Neuron (in vitro differentiated cells): ENCODE results near the gene AP1M2.
A peak's percentile ranks its signal among the peaks of the same experiment; 100 is the strongest.

Source experiments
- H2AFZ ChIP-seq: one replicate; pipeline ENCODE4 v1.6.1; 2013; ENCODE audit warnings: low read depth, mild to moderate bottlenecking, inconsistent platforms, low read length, moderate library complexity
- H3K27me3 ChIP-seq: one replicate; pipeline ENCODE4 v1.6.1; 2013; ENCODE audit warnings: low read length; ENCODE audit not compliant: insufficient read depth
- H3K36me3 ChIP-seq: one replicate; pipeline ENCODE4 v1.6.1; 2013; ENCODE audit warnings: low read length; ENCODE audit not compliant: insufficient read depth
- H3K4me1 ChIP-seq: one replicate; pipeline ENCODE4 v1.6.1; 2013; ENCODE audit warnings: low read length; ENCODE audit not compliant: insufficient read depth
- H3K4me3 ChIP-seq: 2 replicates; pipeline ENCODE4 v1.5.1; 2013; ENCODE audit warnings: mild to moderate bottlenecking, low read length, moderate library complexity
- H3K9me3 ChIP-seq: one replicate; pipeline ENCODE4 v1.6.1; 2013; ENCODE audit warnings: low read length

Gene AP1M2

GRCh38 chr19:10566658-10567410 lies 20.3 kb downstream of the AP1M2 start:
- Histone ChIP-seq H3K36me3 (peaks cover 5% of the 10 kb centered on the region), H2AFZ (no peak overlapping the region), H3K9me3 (no peaks in the 10 kb centered on the region), H3K4me1 (peaks cover 31% of the 10 kb centered on the region), H3K27me3 (no peaks in the 10 kb centered on the region), H3K4me3 (peak overlapping the region; percentile 87)

- Histone ChIP-seq H2AFZ (no peak overlapping the region), H3K27me3 (no peaks in the 10 kb centered on the region), H3K4me3 (peak overlapping the region; percentile 62), H3K36me3 (peaks cover 5% of the 10 kb centered on the region), H3K9me3 (no peaks in the 10 kb centered on the region), H3K4me1 (peaks cover 31% of the 10 kb centered on the region)
Observed at GRCh38 chr19:10566408-10566657, 20.8 kb downstream of the AP1M2 start.

- Histone ChIP-seq H3K4me1 (peaks cover 31% of the 10 kb centered on the region), H3K4me3 (peak within 1 kb of the TSS; percentile 62), H2AFZ (peak within 1 kb of the TSS; percentile 15), H3K9me3 (no peaks in the 10 kb centered on the region), H3K36me3 (peaks cover 8% of the 10 kb centered on the region), H3K27me3 (no peaks in the 10 kb centered on the region)
Observed at GRCh38 chr19:10565567-10566407, 21.3 kb downstream of the AP1M2 start, which contains the start of gene KRI1. Gene KRI1 (minus strand): TSS chr19:10566010. CDS start chr19:10565999, 11 bp downstream.

GRCh38 chr19:10565028-10565566 lies 22.0 kb downstream of the AP1M2 start:
- H3K36me3 ChIP-seq, result peaks cover 14% of the 10 kb centered on the region

GRCh38 chr19:10562609-10563008 lies 24.5 kb downstream of the AP1M2 start:
- Histone ChIP-seq H3K4me3 (no peak overlapping the region), H2AFZ (no peak overlapping the region), H3K4me1 (peaks cover 23% of the 10 kb centered on the region), H3K36me3 (peaks cover 31% of the 10 kb centered on the region), H3K27me3 (no peaks in the 10 kb centered on the region), H3K9me3 (no peaks in the 10 kb centered on the region)

More at GRCh38 chr19:10565028-10565566, 22.0 kb downstream of the AP1M2 start:
- peaks cover 31% of the 10 kb centered on the region for H3K4me1 ChIP-seq
- H2AFZ ChIP-seq, result peak overlapping the region; percentile 15
- peak overlapping the region; percentile 62 for H3K4me3 ChIP-seq
- no peaks in the 10 kb centered on the region for H3K27me3 ChIP-seq
- H3K9me3 ChIP-seq, result no peaks in the 10 kb centered on the region

- Histone ChIP-seq H3K4me3 (no peak overlapping the region), H3K9me3 (no peaks in the 10 kb centered on the region), H3K27me3 (no peaks in the 10 kb centered on the region), H2AFZ (no peak overlapping the region), H3K36me3 (peaks cover 49% of the 10 kb centered on the region), H3K4me1 (peaks cover 4% of the 10 kb centered on the region)
Observed at GRCh38 chr19:10560154-10560553, 27.0 kb downstream of the AP1M2 start.

GRCh38 chr19:10557603-10558197 lies 29.4 kb downstream of the AP1M2 start:
- Histone ChIP-seq H3K9me3 (no peaks in the 10 kb centered on the region), H2AFZ (no peak overlapping the region), H3K4me3 (no peak overlapping the region), H3K27me3 (no peaks in the 10 kb centered on the region), H3K4me1 (no peaks in the 10 kb centered on the region), H3K36me3 (peaks cover 73% of the 10 kb centered on the region)

- Histone ChIP-seq H3K36me3 (peaks cover 77% of the 10 kb centered on the region), H3K4me1 (no peaks in the 10 kb centered on the region), H3K9me3 (no peaks in the 10 kb centered on the region), H3K4me3 (no peak overlapping the region), H3K27me3 (no peaks in the 10 kb centered on the region), H2AFZ (no peak overlapping the region)
Observed at GRCh38 chr19:10555610-10555973, 31.5 kb downstream of the AP1M2 start.

GRCh38 chr19:10554760-10555609 lies 32.1 kb downstream of the AP1M2 start:
- no peaks in the 10 kb centered on the region for H3K27me3 ChIP-seq
- peaks cover 75% of the 10 kb centered on the region for H3K36me3 ChIP-seq
- no peaks in the 10 kb centered on the region for H3K9me3 ChIP-seq
- no peak overlapping the region for H3K4me3 ChIP-seq
- H3K4me1 ChIP-seq, result no peaks in the 10 kb centered on the region
- no peak overlapping the region for H2AFZ ChIP-seq

- Histone ChIP-seq H3K36me3 (peaks cover 74% of the 10 kb centered on the region), H2AFZ (no peak overlapping the region), H3K4me1 (no peaks in the 10 kb centered on the region), H3K27me3 (no peaks in the 10 kb centered on the region), H3K9me3 (no peaks in the 10 kb centered on the region), H3K4me3 (no peak overlapping the region)
Observed at GRCh38 chr19:10553943-10554381, 33.1 kb downstream of the AP1M2 start.

- Histone ChIP-seq H3K36me3 (peaks cover 80% of the 10 kb centered on the region), H2AFZ (no peak overlapping the region), H3K9me3 (no peaks in the 10 kb centered on the region), H3K27me3 (no peaks in the 10 kb centered on the region), H3K4me1 (no peaks in the 10 kb centered on the region), H3K4me3 (no peak overlapping the region)
Observed at GRCh38 chr19:10553087-10553667, 33.9 kb downstream of the AP1M2 start.

GRCh38 chr19:10552510-10553053 lies 34.5 kb downstream of the AP1M2 start:
- H3K4me1 ChIP-seq, result no peaks in the 10 kb centered on the region
- peaks cover 76% of the 10 kb centered on the region for H3K36me3 ChIP-seq
- H3K9me3 ChIP-seq, result no peaks in the 10 kb centered on the region
- no peak overlapping the region for H2AFZ ChIP-seq
- H3K4me3 ChIP-seq, result no peak overlapping the region
- no peaks in the 10 kb centered on the region for H3K27me3 ChIP-seq
